ACC112 (cell line): Measurements from ENCODE around the gene CYP2D6.
"Not testable (repeated sequence)": the region's sequence is repeated elsewhere in the genome, so short reads cannot be mapped to it uniquely, and the experiment has no call there.

Experiments used
- H2AFZ ChIP-seq: fragments of 200-600 bp; sonication (generic); one replicate; pipeline ENCODE4 v1.6.0; 2017; ENCODE audit warnings: antibody characterized with exemption, low read length; ENCODE audit not compliant: unreplicated experiment
- H3K27ac ChIP-seq: fragments of 200-600 bp; sonication (generic); 2 replicates; pipeline ENCODE4 v1.5.1; 2014; ENCODE audit warnings: low read depth, mild to moderate bottlenecking, antibody characterized with exemption, low read length, moderate library complexity
- H3K27me3 ChIP-seq: fragments of 200-600 bp; sonication (generic); 2 replicates; pipeline ENCODE4 v1.6.1; 2014; ENCODE audit warnings: mild to moderate bottlenecking, antibody characterized with exemption, low read length, moderate library complexity, mixed read lengths; ENCODE audit not compliant: insufficient read depth
- H3K36me3 ChIP-seq: fragments of 200-600 bp; sonication (generic); 2 replicates; pipeline ENCODE4 v1.6.1; 2016; ENCODE audit warnings: mild to moderate bottlenecking, antibody characterized with exemption, low read length, moderate library complexity, mixed read lengths; ENCODE audit not compliant: insufficient read depth
- H3K4me1 ChIP-seq: fragments of 200-600 bp; sonication (generic); one replicate; pipeline ENCODE4 v1.6.1; 2016; ENCODE audit warnings: low read length, mixed read lengths; ENCODE audit not compliant: insufficient read depth, unreplicated experiment, control insufficient read depth
- H3K4me3 ChIP-seq: fragments of 200-600 bp; sonication (generic); 2 replicates; pipeline ENCODE4 v1.5.1; 2014; ENCODE audit warnings: mild to moderate bottlenecking, low read depth, low read length
- H3K79me2 ChIP-seq: fragments of 200-600 bp; sonication (generic); one replicate; pipeline ENCODE4 v1.6.0; 2016; ENCODE audit warnings: low read length; ENCODE audit not compliant: control insufficient read depth, unreplicated experiment, insufficient read depth

Gene CYP2D6

GRCh38 chr22:42114721-42115120, 15.9 kb downstream of the CYP2D6 start:
- no peaks in the 10 kb centered on the region for H3K4me1 ChIP-seq
- no peaks in the 10 kb centered on the region for H3K27me3 ChIP-seq
- no peak overlapping the region for H3K27ac ChIP-seq
- H2AFZ ChIP-seq: no peak overlapping the region
- no peak overlapping the region for H3K4me3 ChIP-seq
- H3K79me2 ChIP-seq: no peaks in the 10 kb centered on the region
- no peaks in the 10 kb centered on the region for H3K36me3 ChIP-seq

- H3K27ac ChIP-seq, H3K4me3 ChIP-seq, H3K4me1 ChIP-seq, H3K79me2 ChIP-seq, H3K27me3 ChIP-seq, H3K36me3 ChIP-seq, H2AFZ ChIP-seq: not testable (repeated sequence)
Observed at GRCh38 chr22:42112793-42113192, 17.8 kb downstream of the CYP2D6 start.

- Histone ChIP-seq H3K4me3 (no peak overlapping the region), H3K27ac (no peak overlapping the region), H3K36me3 (no peaks in the 10 kb centered on the region), H3K79me2 (no peaks in the 10 kb centered on the region), H3K27me3 (no peaks in the 10 kb centered on the region), H2AFZ (no peak overlapping the region), H3K4me1 (no peaks in the 10 kb centered on the region)
Observed at GRCh38 chr22:42111798-42112197, 18.8 kb downstream of the CYP2D6 start.

- Histone ChIP-seq H2AFZ (no peak overlapping the region), H3K27me3 (no peaks in the 10 kb centered on the region), H3K36me3 (no peaks in the 10 kb centered on the region), H3K4me1 (no peaks in the 10 kb centered on the region), H3K4me3 (no peak overlapping the region), H3K79me2 (no peaks in the 10 kb centered on the region), H3K27ac (no peak overlapping the region)
Observed at GRCh38 chr22:42108848-42109247, 21.8 kb downstream of the CYP2D6 start.

- H2AFZ ChIP-seq, H3K27ac ChIP-seq, H3K4me3 ChIP-seq, H3K36me3 ChIP-seq, H3K27me3 ChIP-seq, H3K4me1 ChIP-seq, H3K79me2 ChIP-seq: not testable (repeated sequence)
Observed at GRCh38 chr22:42104332-42104860, 26.2 kb downstream of the CYP2D6 start.

GRCh38 chr22:42101199-42101598, 29.4 kb downstream of the CYP2D6 start:
- Histone ChIP-seq H3K4me1 (no peaks in the 10 kb centered on the region), H3K36me3 (no peaks in the 10 kb centered on the region), H3K79me2 (no peaks in the 10 kb centered on the region), H3K27ac (no peak overlapping the region), H2AFZ (no peak overlapping the region), H3K27me3 (no peaks in the 10 kb centered on the region), H3K4me3 (no peak overlapping the region)

GRCh38 chr22:42091455-42091782, 39.2 kb downstream of the CYP2D6 start:
- H3K4me3 ChIP-seq: peak overlapping the region; percentile 98
- no peaks in the 10 kb centered on the region for H3K36me3 ChIP-seq
- H2AFZ ChIP-seq: peak overlapping the region; percentile 87
- peaks cover 12% of the 10 kb centered on the region for H3K79me2 ChIP-seq
- H3K27me3 ChIP-seq: no peaks in the 10 kb centered on the region
- peaks cover 3% of the 10 kb centered on the region for H3K4me1 ChIP-seq
- H3K27ac ChIP-seq: no peak overlapping the region

- Histone ChIP-seq H3K4me1 (peaks cover 3% of the 10 kb centered on the region), H3K27me3 (no peaks in the 10 kb centered on the region), H3K27ac (peak within 1 kb of the TSS; percentile 90), H3K79me2 (peaks cover 12% of the 10 kb centered on the region), H3K4me3 (peak within 1 kb of the TSS; percentile 98), H2AFZ (peak within 1 kb of the TSS; percentile 98), H3K36me3 (no peaks in the 10 kb centered on the region)
Observed at GRCh38 chr22:42090596-42091454, 39.8 kb downstream of the CYP2D6 start, which contains the start of gene NDUFA6. Gene NDUFA6, minus strand, starts transcription at chr22:42090772. Its CDS starts 28 bp downstream, at chr22:42090744.

GRCh38 chr22:42086051-42086450, 44.6 kb downstream of the CYP2D6 start:
- no peaks in the 10 kb centered on the region for H3K36me3 ChIP-seq
- no peaks in the 10 kb centered on the region for H3K4me1 ChIP-seq
- peaks cover 12% of the 10 kb centered on the region for H3K79me2 ChIP-seq
- no peaks in the 10 kb centered on the region for H3K27me3 ChIP-seq
- H3K4me3 ChIP-seq: no peak overlapping the region
- H3K27ac ChIP-seq: no peak overlapping the region
- no peak overlapping the region for H2AFZ ChIP-seq

- Histone ChIP-seq H3K79me2 (peaks cover 12% of the 10 kb centered on the region), H3K27ac (no peak overlapping the region), H3K27me3 (no peaks in the 10 kb centered on the region), H3K4me3 (no peak overlapping the region), H2AFZ (no peak overlapping the region), H3K4me1 (peaks cover 4% of the 10 kb centered on the region), H3K36me3 (no peaks in the 10 kb centered on the region)
Observed at GRCh38 chr22:42084874-42085273, 45.7 kb downstream of the CYP2D6 start.

- Histone ChIP-seq H3K27me3 (no peaks in the 10 kb centered on the region), H3K36me3 (no peaks in the 10 kb centered on the region), H3K4me1 (peaks cover 14% of the 10 kb centered on the region), H3K79me2 (no peaks in the 10 kb centered on the region), H2AFZ (no peak overlapping the region), H3K4me3 (no peak overlapping the region), H3K27ac (no peak overlapping the region)
Observed at GRCh38 chr22:42083119-42083518, 47.5 kb downstream of the CYP2D6 start.
